GM19025 (cell line): ENCODE measurements around the gene EPS8L3.
"Not testable (repeated sequence)": the region's sequence is repeated elsewhere in the genome, so short reads cannot be mapped to it uniquely, and the experiment has no call there.

Experiments
- ATAC-seq: cut with Tn5 transposase; IDR thresholded peaks from one replicate; pipeline ENCODE4 v1.9.1; 2021; ENCODE audit warnings: mild to moderate bottlenecking, low read depth, moderate library complexity; ENCODE audit not compliant: unreplicated experiment

The EPS8L3 gene

GRCh38 chr1:109763646-109764415 lies at the start of gene EPS8L3:
TSS of gene EPS8L3 (minus strand) at chr1:109763923. CDS start at chr1:109761749, 2,174 bp downstream.
- ATAC-seq: no peak

- ATAC-seq: no peak
These were observed 49.1 kb upstream of the EPS8L3 start for GRCh38 chr1:109812691-109813393.

GRCh38 chr1:109808703-109809102 lies 45.0 kb upstream of the EPS8L3 start:
- ATAC-seq: no peak

GRCh38 chr1:109807822-109808680 lies 44.3 kb upstream of the EPS8L3 start:
- ATAC-seq: no peak

- ATAC-seq: no peak
These were observed 43.7 kb upstream of the EPS8L3 start for GRCh38 chr1:109807402-109807801.

GRCh38 chr1:109806733-109807400 lies 43.1 kb upstream of the EPS8L3 start:
- no peak for ATAC-seq

GRCh38 chr1:109805486-109806165 lies 41.9 kb upstream of the EPS8L3 start:
- ATAC-seq: no peak

- ATAC-seq: no peak
These were observed 40.9 kb upstream of the EPS8L3 start for GRCh38 chr1:109804660-109805059.

GRCh38 chr1:109803901-109804331 lies 40.2 kb upstream of the EPS8L3 start:
- no peak for ATAC-seq

- ATAC-seq: no peak
These were observed 39.3 kb upstream of the EPS8L3 start for GRCh38 chr1:109802901-109803561.

GRCh38 chr1:109802136-109802900 lies 38.6 kb upstream of the EPS8L3 start:
- no peak for ATAC-seq

- no peak for ATAC-seq
These were observed 38.0 kb upstream of the EPS8L3 start for GRCh38 chr1:109801791-109802135.

GRCh38 chr1:109800291-109800690 lies 36.6 kb upstream of the EPS8L3 start:
- ATAC-seq: no peak

- no peak for ATAC-seq
These were observed 35.7 kb upstream of the EPS8L3 start for GRCh38 chr1:109799445-109799844.

- not testable (repeated sequence) for ATAC-seq
These were observed 33.5 kb upstream of the EPS8L3 start for GRCh38 chr1:109797303-109797595.

GRCh38 chr1:109796484-109797302 lies 33.0 kb upstream of the EPS8L3 start:
- no peak for ATAC-seq

GRCh38 chr1:109794319-109795132 lies 30.8 kb upstream of the EPS8L3 start:
- no peak for ATAC-seq
